ENCODE measurements around the gene GDPD2. TPM values are rescaled to one million over a fixed set of nuclear protein-coding genes. Genes with fewer than 3 reads are reported as not detected.

Gene GDPD2
- total RNA-seq, 2 donors from 2014 or later = not detected

DNA sequence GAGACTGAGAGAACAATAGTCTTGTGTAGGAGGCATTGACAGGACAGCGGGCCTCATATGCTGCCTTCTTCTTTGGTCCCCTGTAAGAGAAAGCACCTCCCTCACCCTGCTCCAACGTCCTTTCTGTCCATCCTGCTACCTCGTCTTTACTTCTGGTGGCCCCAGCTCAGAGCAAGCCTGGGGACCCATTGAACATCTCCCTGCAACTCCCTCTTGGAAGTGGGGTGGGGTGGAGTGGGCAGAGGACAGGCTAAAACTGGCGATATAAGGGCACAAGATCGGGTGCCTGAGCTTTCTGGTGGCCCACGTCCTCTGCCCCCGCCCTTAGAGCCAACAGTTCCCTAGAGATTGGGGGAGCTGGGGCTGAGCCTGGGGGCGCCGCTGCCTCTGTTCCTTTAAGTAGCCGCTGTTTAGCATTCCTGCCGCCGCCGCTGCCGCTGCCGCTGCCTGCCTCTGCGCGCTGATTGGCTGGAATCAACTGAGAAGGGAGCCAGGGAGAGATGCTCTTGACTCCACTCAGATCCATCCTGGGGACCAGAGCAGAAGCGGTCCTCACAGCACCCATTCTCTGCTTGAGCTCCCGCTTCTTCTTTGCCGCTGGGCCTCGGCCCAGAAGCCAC lies 21.3 kb downstream of the GDPD2 start, which contains the start of gene DLG3:
TSS of gene DLG3 (plus strand) at position 510 of the 620 bp plus-strand sequence. CDS start 367 bp downstream, outside the sequence.
- Histone ChIP-seq H3K9me3 (no peaks in the 10 kb centered on the region), H3K27me3 (replicated peaks; ENCODE audit: insufficient read depth) (no peaks in the 10 kb centered on the region), H3K36me3 (no peaks in the 10 kb centered on the region), H3K4me3 (no peak within 1 kb of the TSS), H3K27ac (no peak within 1 kb of the TSS), H3K4me1 (replicated peaks) (no peaks in the 10 kb centered on the region)
- intact Hi-C loops (cut with DNase I) = no loop called here
- TF ChIP-seq POLR2AphosphoS5 (IDR thresholded peaks at IDR 0.05) (no peak), POLR2A (IDR thresholded peaks at IDR 0.05) (no peak)
- TF ChIP-seq, protein P1, sequence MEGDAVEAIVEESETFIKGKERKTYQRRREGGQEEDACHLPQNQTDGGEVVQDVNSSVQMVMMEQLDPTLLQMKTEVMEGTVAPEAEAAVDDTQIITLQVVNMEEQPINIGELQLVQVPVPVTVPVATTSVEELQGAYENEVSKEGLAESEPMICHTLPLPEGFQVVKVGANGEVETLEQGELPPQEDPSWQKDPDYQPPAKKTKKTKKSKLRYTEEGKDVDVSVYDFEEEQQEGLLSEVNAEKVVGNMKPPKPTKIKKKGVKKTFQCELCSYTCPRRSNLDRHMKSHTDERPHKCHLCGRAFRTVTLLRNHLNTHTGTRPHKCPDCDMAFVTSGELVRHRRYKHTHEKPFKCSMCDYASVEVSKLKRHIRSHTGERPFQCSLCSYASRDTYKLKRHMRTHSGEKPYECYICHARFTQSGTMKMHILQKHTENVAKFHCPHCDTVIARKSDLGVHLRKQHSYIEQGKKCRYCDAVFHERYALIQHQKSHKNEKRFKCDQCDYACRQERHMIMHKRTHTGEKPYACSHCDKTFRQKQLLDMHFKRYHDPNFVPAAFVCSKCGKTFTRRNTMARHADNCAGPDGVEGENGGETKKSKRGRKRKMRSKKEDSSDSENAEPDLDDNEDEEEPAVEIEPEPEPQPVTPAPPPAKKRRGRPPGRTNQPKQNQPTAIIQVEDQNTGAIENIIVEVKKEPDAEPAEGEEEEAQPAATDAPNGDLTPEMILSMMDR (IDR thresholded peaks at IDR 0.05) = no peak
- no peak for DNase-seq (ENCODE audit: low spot score)
- whole genome bisulfite sequencing = 10% methylated on average over 11 of the region's 21 CpGs

DNA sequence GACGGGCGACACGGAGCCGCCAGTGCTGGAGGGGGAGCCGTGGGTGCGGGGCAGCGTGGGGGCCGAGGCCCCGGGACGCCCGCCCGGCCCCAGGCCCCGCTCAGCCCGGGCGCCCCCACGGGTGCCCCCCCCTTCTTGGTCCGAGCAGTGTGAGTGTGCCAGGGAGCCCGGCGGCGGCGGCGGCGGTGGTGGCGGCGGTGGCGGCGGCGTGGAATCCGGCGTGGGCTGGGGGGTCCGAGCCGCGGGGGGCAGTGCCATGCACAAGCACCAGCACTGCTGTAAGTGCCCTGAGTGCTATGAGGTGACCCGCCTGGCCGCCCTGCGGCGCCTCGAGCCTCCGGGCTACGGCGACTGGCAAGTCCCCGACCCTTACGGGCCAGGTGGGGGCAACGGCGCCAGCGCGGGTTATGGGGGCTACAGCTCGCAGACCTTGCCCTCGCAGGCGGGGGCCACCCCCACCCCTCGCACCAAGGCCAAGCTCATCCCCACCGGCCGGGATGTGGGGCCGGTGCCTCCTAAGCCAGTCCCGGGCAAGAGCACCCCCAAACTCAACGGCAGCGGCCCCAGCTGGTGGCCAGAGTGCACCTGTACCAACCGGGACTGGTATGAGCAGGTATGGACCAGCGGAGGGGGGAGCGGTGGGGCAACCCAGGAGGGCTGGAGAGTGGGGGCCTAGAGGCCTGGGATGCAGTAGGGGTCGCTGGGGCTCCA lies 22.0 kb downstream of the GDPD2 start:
- TF ChIP-seq POLR2AphosphoS5 (IDR thresholded peaks at IDR 0.05) (no peak), POLR2A (IDR thresholded peaks at IDR 0.05) (no peak)
- TF ChIP-seq, protein P1 (IDR thresholded peaks at IDR 0.05) = no peak
- 0% methylated on average over 17 of the region's 61 CpGs for WGBS
- Histone ChIP-seq H3K27me3 (replicated peaks; ENCODE audit: insufficient read depth) (no peaks in the 10 kb centered on the region), H3K9me3 (no peaks in the 10 kb centered on the region), H3K27ac (no peak overlapping the region), H3K4me1 (replicated peaks) (no peaks in the 10 kb centered on the region), H3K4me3 (no peak overlapping the region), H3K36me3 (no peaks in the 10 kb centered on the region)
- intact Hi-C loops (cut with DNase I) = no loop called here
- no peak for DNase-seq (ENCODE audit: low spot score)

DNA sequence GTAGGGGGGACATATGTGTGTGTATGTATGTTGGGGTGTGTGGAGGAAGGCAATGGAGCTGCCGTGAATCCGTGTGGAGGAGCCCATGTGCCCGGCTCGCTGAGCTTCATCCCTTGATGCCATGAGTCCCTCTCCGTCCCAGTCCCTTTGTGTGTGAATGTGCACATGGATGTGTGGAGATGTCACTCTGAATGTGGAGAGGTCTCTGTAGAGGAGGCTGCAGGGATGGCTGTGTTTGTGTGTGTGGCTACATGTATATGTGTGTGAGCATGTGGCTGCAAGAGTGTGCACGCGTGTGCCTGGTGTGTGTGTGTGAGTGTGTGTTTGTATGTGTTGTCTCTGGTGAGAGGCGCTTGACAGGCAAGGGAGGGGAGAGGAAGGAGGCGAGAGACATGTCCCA lies 22.8 kb downstream of the GDPD2 start:
- H3K4me3 ChIP-seq = no peak overlapping the region
- H3K9me3 ChIP-seq = no peaks in the 10 kb centered on the region
- H3K36me3 ChIP-seq = no peaks in the 10 kb centered on the region
- intact Hi-C loops (cut with DNase I) = no loop called here
- no peak for TF ChIP-seq POLR2AphosphoS5 (IDR thresholded peaks at IDR 0.05)
- no peak for TF ChIP-seq POLR2A (IDR thresholded peaks at IDR 0.05)
- TF ChIP-seq, protein P1 (IDR thresholded peaks at IDR 0.05) = no peak
- H3K27me3 ChIP-seq (replicated peaks; ENCODE audit: insufficient read depth) = no peaks in the 10 kb centered on the region
- 86% methylated on average over 6 of the region's 9 CpGs for WGBS
- no peaks in the 10 kb centered on the region for H3K4me1 ChIP-seq (replicated peaks)
- DNase-seq (ENCODE audit: low spot score) = no peak
- H3K27ac ChIP-seq = no peak overlapping the region

DNA sequence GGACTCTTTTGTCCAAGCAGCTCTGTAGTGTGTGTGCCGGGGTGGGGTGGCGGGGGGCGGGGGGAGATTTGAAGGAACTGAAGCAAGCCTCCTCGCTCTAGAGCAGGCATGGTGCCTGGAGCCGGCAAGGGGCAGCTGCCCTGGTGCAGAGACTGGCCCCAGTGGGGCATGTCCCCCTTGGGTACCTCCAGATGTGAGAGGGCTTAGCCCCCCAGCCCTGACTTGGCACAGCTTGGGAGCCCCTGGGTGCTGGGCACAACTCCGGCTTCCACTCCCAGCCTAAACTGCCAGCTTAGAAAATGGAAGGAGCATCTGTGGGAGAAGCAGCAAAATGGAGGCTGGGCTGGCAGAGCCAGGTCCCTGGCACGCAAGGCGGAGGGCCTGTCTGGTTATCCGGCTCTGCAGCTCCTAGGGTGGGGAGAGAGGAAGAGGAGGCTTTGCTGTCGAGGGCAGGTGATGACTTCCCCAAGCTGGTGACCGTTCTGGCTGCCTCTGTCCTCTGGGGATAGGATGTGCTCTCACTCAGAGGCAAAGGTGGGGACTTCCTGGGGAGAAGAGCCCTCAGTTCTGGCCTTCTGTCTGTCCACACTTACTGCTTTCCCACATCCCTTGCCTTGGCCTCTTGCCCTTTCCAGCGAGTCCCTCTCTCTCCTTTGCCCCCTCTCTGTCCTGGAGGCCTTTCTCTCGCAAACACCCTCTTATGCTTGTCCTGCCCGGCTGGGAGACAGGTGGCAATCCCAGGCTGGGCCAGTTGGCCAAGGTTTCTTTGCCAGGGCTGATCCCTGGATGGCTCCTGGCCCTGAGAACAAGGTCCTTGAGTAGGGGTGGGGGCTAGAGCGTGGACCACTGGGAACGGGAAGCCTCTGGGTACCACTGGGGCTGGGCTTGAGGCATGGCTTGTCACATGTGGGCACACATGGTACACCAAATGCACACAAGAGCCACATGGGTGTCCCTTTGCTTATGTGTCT lies 23.6 kb downstream of the GDPD2 start:
- no peak for DNase-seq (ENCODE audit: low spot score)
- intact Hi-C loops (cut with DNase I) = no loop called here
- H3K4me1 ChIP-seq (replicated peaks) = no peaks in the 10 kb centered on the region
- 82% methylated on average over 11 of the region's 16 CpGs for WGBS
- TF ChIP-seq POLR2A (IDR thresholded peaks at IDR 0.05) (no peak), POLR2AphosphoS5 (IDR thresholded peaks at IDR 0.05) (no peak)
- TF ChIP-seq, protein P1 (IDR thresholded peaks at IDR 0.05) = no peak
- H3K4me3 ChIP-seq = no peak overlapping the region
- H3K9me3 ChIP-seq = no peaks in the 10 kb centered on the region
- no peak overlapping the region for H3K27ac ChIP-seq
- H3K27me3 ChIP-seq (replicated peaks; ENCODE audit: insufficient read depth) = no peaks in the 10 kb centered on the region
- no peaks in the 10 kb centered on the region for H3K36me3 ChIP-seq
